K562 (cell line): ENCODE data around the gene UBR3. TPM values are rescaled to one million over a fixed set of nuclear protein-coding genes. Genes with fewer than 3 reads are reported as not detected.

Experiments
- BCLAF1 ChIP-seq, 2 experiments: fragments of 450-650 bp in 1 of 2; IDR thresholded peaks; 2 replicates each; pipeline ENCODE4 v1.6.1; 2011 to 2017; ENCODE audit warnings: low read depth in 2 of 2, antibody characterized with exemption in 1 of 2, borderline replicate concordance in 1 of 2, low read length in 1 of 2, mild to moderate bottlenecking in 1 of 2, mixed read lengths in 1 of 2; ENCODE audit not compliant: control insufficient read depth in 1 of 2
- BMI1 ChIP-seq: fragments of 150-350 bp; IDR thresholded peaks from 2 replicates; pipeline ENCODE4 v1.6.1; 2014; ENCODE audit warnings: low read length
- CAMTA2 ChIP-seq: fragments of 250-450 bp; sonication (Bioruptor Pico); conservative IDR thresholded peaks from 2 replicates; pipeline ENCODE4 v1.5.1; 2022
- CBX3 ChIP-seq, 2 experiments: IDR thresholded peaks; 1 replicate in 1 of 2; 2 replicates in 1 of 2; pipeline ENCODE4 v1.6.1; 2012; ENCODE audit warnings: inconsistent platforms in 2 of 2, low read length in 2 of 2, borderline replicate concordance in 1 of 2, control low read depth in 1 of 2
- DIDO1 ChIP-seq: fragments of 450-650 bp; IDR thresholded peaks from 2 replicates; pipeline ENCODE4 v1.6.1; 2016; ENCODE audit warnings: low read depth, missing biosample characterization, missing genetic modification characterization
- EZH2 ChIP-seq: IDR thresholded peaks from 2 replicates; pipeline ENCODE4 v1.6.1; 2012; ENCODE audit warnings: low read depth, mild to moderate bottlenecking, inconsistent platforms, low read length, borderline replicate concordance
- FOS ChIP-seq: IDR thresholded peaks from 3 replicates; pipeline ENCODE4 v1.6.1; 2011; ENCODE audit not compliant: insufficient read length; ENCODE audit errors: extremely low read depth
- GATAD2A ChIP-seq: fragments of 450-650 bp; IDR thresholded peaks from 2 replicates; pipeline ENCODE4 v1.6.1; 2017
- HDAC3 ChIP-seq: fragments of 450-650 bp; IDR thresholded peaks from 2 replicates; pipeline ENCODE4 v1.6.1; 2018; ENCODE audit warnings: borderline replicate concordance, mild to moderate bottlenecking, moderate library complexity; ENCODE audit not compliant: partially characterized antibody
- HNRNPUL1 ChIP-seq: fragments of 200-400 bp; formaldehyde crosslinking; IDR thresholded peaks from 2 replicates; pipeline ENCODE4 v1.6.1; 2017; ENCODE audit warnings: low read length
- RCOR1 ChIP-seq, 2 experiments: IDR thresholded peaks; 2 replicates each; pipeline ENCODE4 v1.6.1; 2012; ENCODE audit warnings: low read depth in 2 of 2, low read length in 2 of 2, borderline replicate concordance in 1 of 2, improper control_type of control experiment in 1 of 2
- TRIM24 ChIP-seq, 2 experiments: fragments of 450-650 bp; IDR thresholded peaks; 2 replicates each; pipeline ENCODE4 v1.6.1; 2016
- USF2 ChIP-seq: sonication (generic); formaldehyde crosslinking; IDR thresholded peaks from 2 replicates; pipeline ENCODE4 v1.5.0; 2020; ENCODE audit warnings: missing genetic modification reagents
- ZBED1 ChIP-seq: IDR thresholded peaks from 2 replicates; pipeline ENCODE4 v1.6.1; 2014
- ZBTB17 ChIP-seq: fragments of 450-650 bp; formaldehyde crosslinking; IDR thresholded peaks from 2 replicates; pipeline ENCODE4 v1.4.0; 2020; ENCODE audit warnings: mild to moderate bottlenecking
- ZNF407 ChIP-seq: fragments of 450-650 bp; IDR thresholded peaks from 2 replicates; pipeline ENCODE4 v1.6.1; 2016; ENCODE audit warnings: low read depth
- polyA plus RNA-seq, 8 experiments: library from polyadenylated mRNA; depleted of rRNA in 4 of 8; stranded (reverse) in 5 of 8; unstranded in 3 of 8; fragments of >200 nt; fragmentation: Nextera tagmentation in 2 of 8; fragmentation: Illumina TruSeq in 1 of 8; extraction: Ambion mirVana in 2 of 8; extraction: Trizol in 1 of 8; gene quantifications; 2 replicates each; pipeline versions ENCODE4 v1.2.1 to v1.2.3, GENCODE V29; 2011 to 2014; ENCODE audit warnings: inconsistent platforms in 1 of 8, missing spikeins in 1 of 8
- total RNA-seq, 7 experiments: library from RNA; depleted of rRNA in 6 of 7; stranded (reverse); fragments of >200 nt in 6 of 7; fragmentation: Illumina TruSeq in 2 of 7; extraction: Trizol in 2 of 7; gene quantifications; 2 replicates each; pipeline versions ENCODE4 v1.2.1 to v1.2.3, GENCODE V29; 2011 to 2021; ENCODE audit warnings: low replicate concordance in 1 of 7

Gene UBR3
- total and polyA plus RNA-seq, 9 of the 15 experiments (the other 6 are each of a cell fraction or from before 2014, with no cell fraction given) = 14.4 to 63.5 (median 40.4) TPM

- TF ChIP-seq ZNF407 (0 out of 2 replicates have a peak, but pooled peaks have one; percentile 11), HNRNPUL1 (no peak; the same call in 1 of the 2 replicates), FOS (no peak), HDAC3 (no peak), BCLAF1 (IDR thresholded peaks at IDR 0.05; ENCODE audit: borderline replicate concordance in 1 of 2, control insufficient read depth in 1 of 2, low read depth in 2 of 2, low read length in 1 of 2) (0 out of 4 replicates have a peak, but pooled peaks of 1 of the 2 experiments have one; percentile 26), RCOR1 (IDR thresholded peaks at IDR 0.05; ENCODE audit: borderline replicate concordance in 1 of 2, low read depth in 2 of 2, low read length in 2 of 2) (no peak), ZBTB17 (CRISPR knock-in tag) (no peak), GATAD2A (0 out of 2 replicates have a peak, but pooled peaks have one; percentile 37), ZBED1 (no peak), TRIM24 (IDR thresholded peaks at IDR 0.05) (0 out of 4 replicates have a peak, but pooled peaks of 1 of the 2 experiments have one; percentile 2), DIDO1 (tag) (no peak), USF2 (CRISPR knock-in tag) (no peak), BMI1 (no peak), CBX3 (IDR thresholded peaks at IDR 0.05; ENCODE audit: borderline replicate concordance in 1 of 2, low read length in 2 of 2) (no peak), EZH2 (no peak), CAMTA2 (no peak)
Measured at GRCh38 chr2:169828141-169828811, 1.0 kb downstream of the UBR3 start (continued).
